Fibroblast of lung (primary cell): ENCODE results near the gene SIGLEC8. TPM values are rescaled to one million over a fixed set of nuclear protein-coding genes. Genes with fewer than 3 reads are reported as not detected.
"Not testable (repeated sequence)": the region's sequence is repeated elsewhere in the genome, so short reads cannot be mapped to it uniquely, and the experiment has no call there.

Experiments used
- DNase-seq, 2 donors: peaks; one replicate each; pipeline versions ENCODE4 v3.0.0 to v3.0.0-alpha.2; 2010; ENCODE audit warnings: low read depth in 2 of 2
- H2AFZ ChIP-seq: 2 replicates; pipeline ENCODE4 v1.5.1; 2012; ENCODE audit warnings: low read length, control low read depth, inconsistent platforms
- H3K27ac ChIP-seq: 2 replicates; pipeline ENCODE4 v1.5.1; 2011; ENCODE audit warnings: low read length, control low read depth; ENCODE audit not compliant: insufficient read depth
- H3K27me3 ChIP-seq: 2 replicates; pipeline ENCODE4 v1.5.1; 2011; ENCODE audit warnings: mild to moderate bottlenecking, low read length; ENCODE audit not compliant: control insufficient read depth, insufficient read depth
- H3K36me3 ChIP-seq: 2 replicates; pipeline ENCODE4 v1.5.1; 2011; ENCODE audit warnings: low read length; ENCODE audit not compliant: control insufficient read depth, insufficient read depth
- H3K4me1 ChIP-seq: 2 replicates; pipeline ENCODE4 v1.5.1; 2011; ENCODE audit warnings: low read length; ENCODE audit not compliant: control insufficient read depth, insufficient read depth; ENCODE audit errors: extremely low read depth
- H3K4me2 ChIP-seq: 2 replicates; pipeline ENCODE4 v1.5.1; 2011; ENCODE audit warnings: low read length, control low read depth; ENCODE audit not compliant: insufficient read depth; ENCODE audit errors: extremely low read depth
- H3K4me3 ChIP-seq, 4 experiments: fragments of 200-600 bp in 1 of 4; sonication (generic) in 1 of 4; replicated peaks in 1 of 4; 2 replicates each; pipeline ENCODE4 v1.5.1; 2011 to 2016; ENCODE audit warnings: low read length in 4 of 4, low read depth in 3 of 4, mild to moderate bottlenecking in 3 of 4, control low read depth in 2 of 4, inconsistent platforms in 1 of 4, mixed read lengths in 1 of 4; ENCODE audit not compliant: insufficient read depth in 1 of 4; ENCODE audit errors: control extremely low read depth in 1 of 4
- H3K79me2 ChIP-seq: 2 replicates; pipeline ENCODE4 v1.5.1; 2012; ENCODE audit warnings: mild to moderate bottlenecking, low read length, inconsistent platforms; ENCODE audit not compliant: control insufficient read depth, insufficient read depth
- H3K9ac ChIP-seq: 2 replicates; pipeline ENCODE4 v1.5.1; 2011; ENCODE audit warnings: mild to moderate bottlenecking, low read length, control low read depth; ENCODE audit not compliant: insufficient read depth
- H3K9me3 ChIP-seq: 2 replicates; pipeline ENCODE4 v1.5.1; 2012; ENCODE audit warnings: low read depth, low read length; ENCODE audit not compliant: control insufficient read depth, insufficient read depth
- H4K20me1 ChIP-seq: 2 replicates; pipeline ENCODE4 v1.5.1; 2011; ENCODE audit warnings: low read length; ENCODE audit not compliant: control insufficient read depth, insufficient read depth; ENCODE audit errors: extremely low read depth
- CTCF ChIP-seq, 2 donors: IDR thresholded peaks in 1 of 2; conservative IDR thresholded peaks in 1 of 2; 1 replicate in 1 of 2; 2 replicates in 1 of 2; pipeline ENCODE4 v1.5.1; 2011 to 2012; ENCODE audit warnings: low read length in 2 of 2, control low read depth in 1 of 2, inconsistent platforms in 1 of 2, low read depth in 1 of 2, mild to moderate bottlenecking in 1 of 2
- EZH2 ChIP-seq: IDR thresholded peaks from 2 replicates; pipeline ENCODE4 v1.5.1; 2012; ENCODE audit warnings: low read length, control low read depth, mild to moderate bottlenecking; ENCODE audit errors: missing control alignments
- polyA plus RNA-seq, 2 donors: library from polyadenylated mRNA; depleted of rRNA in 1 of 2; stranded (reverse) in 1 of 2; unstranded in 1 of 2; fragments of >200 nt; gene quantifications; 2 replicates each; pipeline ENCODE4 v1.2.1, GENCODE V29; 2011 to 2012; ENCODE audit warnings: missing spikeins in 1 of 2
- total RNA-seq: library from RNA; depleted of rRNA; stranded (reverse); fragments of >200 nt; gene quantifications from 2 replicates; pipeline ENCODE4 v1.2.1, GENCODE V29; 2014

SIGLEC8 gene
- total and polyA plus RNA-seq, 2 donors (not counting 1 experiment from before 2014, with no cell fraction given): not detected

GRCh38 chr19:51467864-51468544 is 9.8 kb upstream of the SIGLEC8 start:
- Histone ChIP-seq H3K4me2 (no peak overlapping the region), H2AFZ (no peak overlapping the region), H3K9ac (no peak overlapping the region), H3K4me1 (no peaks in the 10 kb centered on the region), H3K4me3 (no peak overlapping the region), H3K9me3 (no peaks in the 10 kb centered on the region), H3K27me3 (no peaks in the 10 kb centered on the region), H3K79me2 (no peaks in the 10 kb centered on the region), H4K20me1 (no peaks in the 10 kb centered on the region), H3K36me3 (no peaks in the 10 kb centered on the region), H3K27ac (no peak overlapping the region)
- TF ChIP-seq CTCF (conservative IDR thresholded peaks at IDR 0.05 in 1 of 2, IDR thresholded peaks at IDR 0.05 in 1 of 2; ENCODE audit: low read depth in 1 of 2, low read length in 2 of 2): no peak
- no peak for TF ChIP-seq EZH2
- no peak for DNase-seq

GRCh38 chr19:51466723-51467122 is 8.5 kb upstream of the SIGLEC8 start:
- Histone ChIP-seq H3K4me2 (no peak overlapping the region), H3K36me3 (no peaks in the 10 kb centered on the region)

GRCh38 chr19:51463976-51464581 is 5.8 kb upstream of the SIGLEC8 start:
- not testable (repeated sequence) for H3K79me2 ChIP-seq, H3K9ac ChIP-seq, DNase-seq, H3K4me2 ChIP-seq, H3K27me3 ChIP-seq, H3K4me1 ChIP-seq, H3K36me3 ChIP-seq, H3K4me3 ChIP-seq, H4K20me1 ChIP-seq, H3K27ac ChIP-seq, H3K9me3 ChIP-seq, H2AFZ ChIP-seq

More at GRCh38 chr19:51466723-51467122, 8.5 kb upstream of the SIGLEC8 start:
- Histone ChIP-seq H4K20me1 (no peaks in the 10 kb centered on the region), H3K4me1 (no peaks in the 10 kb centered on the region), H3K27ac (no peak overlapping the region), H2AFZ (no peak overlapping the region), H3K27me3 (no peaks in the 10 kb centered on the region), H3K9ac (no peak overlapping the region), H3K4me3 (no peak overlapping the region), H3K79me2 (no peaks in the 10 kb centered on the region), H3K9me3 (no peaks in the 10 kb centered on the region)
- TF ChIP-seq EZH2 (no peak), CTCF (conservative IDR thresholded peaks at IDR 0.05 in 1 of 2, IDR thresholded peaks at IDR 0.05 in 1 of 2; ENCODE audit: low read depth in 1 of 2, low read length in 2 of 2) (no peak)
- no peak for DNase-seq
